Testis (tissue), 2 donors: ENCODE data around the gene SEC24D.

Source experiments
- CTCF ChIP-seq, 3 experiments: fragments of 450-650 bp in 2 of 3; fragments of 200-600 bp in 1 of 3; sonication (generic) in 1 of 3; IDR thresholded peaks; one replicate each; pipeline ENCODE4 v1.5.1; 2016 to 2019; ENCODE audit warnings: antibody characterized with exemption in 3 of 3, mild to moderate bottlenecking in 2 of 3, moderate library complexity in 1 of 3
- POLR2A ChIP-seq: fragments of 450-650 bp; IDR thresholded peaks from one replicate; pipeline ENCODE4 v1.6.1; 2017; ENCODE audit warnings: antibody characterized with exemption, mild to moderate bottlenecking, moderate library complexity

- TF ChIP-seq CTCF (IDR thresholded peaks at IDR 0.05): no peak
- no peak for TF ChIP-seq POLR2A
Observed at GRCh38 chr4:118745357-118745756, 90.6 kb downstream of the SEC24D start.
